Stimulated activated naive CD4-positive, alpha-beta T cell (primary cell): Measurements from ENCODE around the gene BTBD17.

ENCODE experiments used
- DNase-seq, 6 experiments: peaks; one replicate each; lab custom pipeline; 2025; lab: John Stamatoyannopoulos, UW

The BTBD17 gene

GRCh38 chr17:74335529-74336062 lies 26.1 kb downstream of the BTBD17 start:
- no peak for DNase-seq

- no peak for DNase-seq
These were observed 27.2 kb downstream of the BTBD17 start for GRCh38 chr17:74334393-74335039.

- no peak for DNase-seq
These were observed 28.8 kb downstream of the BTBD17 start for GRCh38 chr17:74332763-74333283.

- DNase-seq = no peak
These were observed 29.5 kb downstream of the BTBD17 start for GRCh38 chr17:74332017-74332650.

- DNase-seq = no peak
These were observed 31.2 kb downstream of the BTBD17 start for GRCh38 chr17:74330446-74330845.

GRCh38 chr17:74329378-74329777 lies 32.3 kb downstream of the BTBD17 start:
- no peak for DNase-seq

GRCh38 chr17:74328487-74328886 lies 33.2 kb downstream of the BTBD17 start:
- no peak for DNase-seq

GRCh38 chr17:74326506-74326905 lies 35.2 kb downstream of the BTBD17 start:
- DNase-seq = no peak

GRCh38 chr17:74325743-74326379 lies 35.8 kb downstream of the BTBD17 start, which contains the start of gene KIF19:
KIF19 (plus strand) TSS chr17:74326226; CDS start chr17:74326350, 124 bp downstream.
- DNase-seq = peak in 3 of 6 experiments; percentile 2 to 9 (median 6)

GRCh38 chr17:74325376-74325742 lies 36.3 kb downstream of the BTBD17 start:
- DNase-seq = no peak

GRCh38 chr17:74324521-74324920 lies 37.1 kb downstream of the BTBD17 start:
- DNase-seq = no peak

- DNase-seq = no peak
These were observed 43.3 kb downstream of the BTBD17 start for GRCh38 chr17:74318391-74318790.

- DNase-seq = no peak
These were observed 44.6 kb downstream of the BTBD17 start for GRCh38 chr17:74317071-74317470.

- no peak for DNase-seq
These were observed 45.4 kb downstream of the BTBD17 start for GRCh38 chr17:74316220-74316619.

- DNase-seq = no peak
These were observed 46.8 kb downstream of the BTBD17 start for GRCh38 chr17:74314877-74315276.

GRCh38 chr17:74309902-74310301 lies 51.8 kb downstream of the BTBD17 start:
- DNase-seq = no peak

GRCh38 chr17:74307984-74308773 lies 53.5 kb downstream of the BTBD17 start:
- no peak for DNase-seq
